IPS-NIHi7 (cell line): Measurements from ENCODE around the gene ZNF787.
"Not testable (repeated sequence)": the region's sequence is repeated elsewhere in the genome, so short reads cannot be mapped to it uniquely, and the experiment has no call there.

Experiments
- DNase-seq: peaks from one replicate; pipeline ENCODE4 v3.0.0; 2012; ENCODE audit warnings: mixed read lengths; ENCODE audit errors: extremely low spot score

The ZNF787 gene

DNA sequence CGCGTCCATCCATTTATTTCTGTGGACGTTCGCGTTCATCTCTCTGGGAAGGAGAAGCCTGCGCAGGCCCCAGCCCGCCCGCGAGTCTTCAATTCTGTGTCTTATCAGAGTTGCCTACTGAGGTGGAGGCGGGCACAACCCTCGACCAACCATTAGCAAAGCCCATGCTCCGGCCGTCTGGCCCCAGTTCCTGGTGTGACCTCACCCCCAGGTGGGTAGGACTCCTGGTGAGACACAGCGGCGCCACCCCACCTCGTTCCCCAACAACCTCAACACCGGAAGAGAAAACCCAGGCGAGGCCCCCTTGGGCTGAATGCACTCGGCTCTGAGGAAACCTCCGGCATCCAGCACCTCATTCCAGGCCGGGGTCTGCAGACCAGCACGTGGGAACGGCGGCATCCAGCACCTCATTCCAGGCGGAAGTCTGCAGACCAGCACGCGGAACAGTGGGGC lies 14.7 kb downstream of the ZNF787 start:
- no peak for DNase-seq

DNA sequence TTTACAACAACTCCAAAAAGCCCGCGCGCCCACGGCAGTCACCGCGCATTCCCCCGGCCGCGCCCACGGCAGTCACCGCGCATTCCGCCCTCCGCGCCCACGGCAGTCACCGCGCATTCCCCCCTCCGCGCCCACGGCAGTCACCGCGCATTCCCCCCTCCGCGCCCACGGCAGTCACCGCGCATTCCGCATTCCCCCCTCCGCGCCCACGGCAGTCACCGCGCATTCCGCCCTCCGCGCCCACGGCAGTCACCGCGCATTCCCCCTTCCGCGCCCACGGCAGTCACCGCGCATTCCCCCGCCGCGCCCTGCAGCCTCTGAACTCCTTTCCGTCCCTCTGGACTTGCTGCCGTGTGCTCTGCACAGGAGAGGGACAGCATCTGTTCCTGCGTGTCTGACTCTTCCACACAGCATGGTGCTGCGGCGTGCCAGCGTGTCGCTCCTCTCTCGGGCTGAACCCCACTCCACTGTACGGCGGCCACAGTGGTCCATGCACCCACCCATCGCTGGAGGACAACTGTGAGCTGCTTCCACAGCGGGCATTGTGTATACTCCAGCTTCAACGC lies 15.2 kb downstream of the ZNF787 start:
- DNase-seq = not testable (repeated sequence)

DNA sequence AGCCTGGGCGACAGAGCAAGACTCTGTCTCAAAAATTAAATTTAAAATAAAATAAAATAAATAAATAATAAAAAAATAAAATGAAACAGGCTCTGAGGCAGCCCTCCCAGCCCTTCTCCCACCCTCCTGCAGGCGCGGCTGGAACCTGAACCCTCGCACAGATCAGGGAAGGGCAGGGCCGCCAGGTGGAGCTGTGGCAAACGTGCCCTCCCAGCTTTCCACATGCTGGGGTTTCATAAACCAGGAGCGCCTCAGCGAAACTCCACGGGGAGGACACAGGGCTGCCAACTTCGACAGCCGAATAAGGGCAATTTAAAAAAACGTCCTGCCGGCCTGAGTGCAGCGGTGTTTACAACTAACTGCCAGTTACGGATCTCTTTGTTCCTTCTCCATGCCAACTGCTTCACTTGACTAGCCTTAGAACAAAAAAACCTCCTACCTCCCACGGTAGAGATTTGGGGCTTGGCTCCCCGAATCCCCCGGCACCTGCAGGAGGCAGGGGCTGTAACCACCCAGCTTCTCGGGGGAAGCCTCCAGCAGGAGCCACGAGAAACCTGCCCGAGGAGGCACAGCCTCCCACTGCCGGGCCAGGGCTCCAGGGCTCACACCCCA lies 15.9 kb downstream of the ZNF787 start:
- peak; percentile 83 for DNase-seq

DNA sequence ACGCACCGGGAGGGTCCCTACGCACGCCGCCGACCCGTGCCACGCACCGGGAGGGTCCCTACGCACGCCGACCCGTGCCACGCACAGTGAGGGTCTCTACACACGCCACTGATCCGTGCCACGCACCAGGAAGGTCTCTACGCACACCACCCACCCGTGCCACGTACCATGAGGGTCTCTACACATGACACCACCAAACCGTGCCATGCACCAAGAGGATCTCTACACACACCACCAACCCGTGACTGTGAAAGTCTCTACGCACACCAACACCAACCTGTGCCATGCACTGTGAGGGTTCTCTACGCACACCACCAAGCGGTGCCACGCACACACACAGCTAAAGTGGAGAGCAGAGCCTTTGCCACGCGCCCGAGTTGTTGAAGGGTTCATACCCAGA lies 16.7 kb downstream of the ZNF787 start:
- DNase-seq = no peak

DNA sequence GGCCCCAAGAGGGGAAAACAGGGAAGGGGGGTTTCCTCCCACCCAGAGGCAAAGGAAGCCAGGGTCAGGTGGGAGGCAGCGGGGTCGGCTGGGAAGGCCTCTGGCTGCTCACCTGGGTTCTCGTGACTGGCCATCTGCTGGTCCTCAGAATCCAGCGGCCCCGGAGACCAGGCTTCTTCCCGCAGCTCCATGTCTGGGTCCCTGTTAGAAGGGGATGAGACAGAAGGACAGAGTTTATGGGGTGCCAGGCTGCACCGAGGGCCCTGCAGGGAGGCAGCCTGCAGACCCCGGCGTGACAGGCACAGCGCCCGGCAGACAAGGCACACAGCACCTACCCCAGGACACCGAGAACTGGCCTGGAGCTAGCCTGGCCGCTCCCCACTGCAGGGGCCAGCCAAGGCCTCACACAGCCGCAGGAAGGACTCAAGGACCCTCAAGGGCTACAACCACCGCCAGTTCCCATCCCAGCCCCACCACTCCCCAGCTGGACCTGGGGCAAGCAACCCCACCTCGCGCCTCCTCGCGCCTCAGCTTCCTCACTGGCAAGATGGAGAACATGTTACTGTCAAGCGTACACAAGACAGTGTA lies 18.0 kb downstream of the ZNF787 start:
- DNase-seq = no peak

DNA sequence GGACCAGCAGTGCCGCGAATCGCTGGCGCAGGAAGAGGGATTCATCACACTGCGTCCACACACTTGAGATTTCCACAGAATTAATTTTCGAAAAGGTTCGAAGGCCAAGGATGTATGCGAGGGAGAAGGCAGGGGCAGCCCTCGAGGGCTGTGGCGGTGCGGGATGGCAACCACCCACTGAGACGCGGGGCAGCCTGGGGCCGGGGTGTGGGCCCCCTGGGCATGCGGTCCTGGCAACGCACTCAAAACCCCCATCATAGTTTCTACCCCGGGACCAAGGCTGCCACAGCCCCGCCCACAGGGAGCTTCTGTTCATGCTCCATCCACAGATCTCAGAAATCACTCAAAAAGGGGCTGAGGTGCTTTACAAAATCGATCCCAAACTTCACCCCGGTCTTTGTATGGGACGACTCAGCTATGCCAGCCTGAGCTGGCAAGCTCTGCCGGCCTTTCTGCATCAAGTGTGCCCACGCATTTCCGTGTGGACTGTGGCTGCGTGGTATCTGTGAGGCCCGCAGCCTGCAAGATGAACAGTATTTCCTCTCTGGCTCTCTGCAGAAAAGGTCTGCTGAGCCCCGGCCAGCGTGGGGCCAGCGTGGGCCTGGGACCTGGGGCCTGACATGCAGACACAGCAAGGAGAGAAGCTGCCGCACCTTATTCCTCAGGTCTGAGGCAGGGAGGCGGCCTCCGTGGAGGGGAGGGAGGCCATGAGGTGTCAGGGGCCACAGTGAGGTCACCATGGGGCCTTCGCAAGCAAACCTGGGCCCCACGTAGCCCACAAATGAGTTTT lies 19.2 kb downstream of the ZNF787 start:
- DNase-seq = no peak

DNA sequence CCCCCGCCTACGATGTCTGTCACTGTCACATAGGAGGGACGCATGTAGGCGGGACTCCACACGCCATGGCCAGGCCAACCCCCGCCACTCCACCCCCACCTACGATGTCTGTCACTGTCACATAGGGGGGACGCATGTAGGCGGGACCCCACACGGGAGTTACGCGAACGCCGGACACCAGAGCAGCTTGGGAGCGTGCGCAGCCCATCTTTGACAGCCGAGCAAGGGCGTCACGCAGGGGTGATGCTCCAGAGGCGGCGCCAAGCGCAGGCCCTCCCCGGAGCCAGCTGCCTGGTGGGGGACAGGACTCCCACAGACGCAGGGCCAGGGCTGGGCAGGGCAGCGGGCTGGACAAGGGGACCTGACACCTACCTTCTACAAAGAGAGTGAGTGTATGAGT lies 20.0 kb downstream of the ZNF787 start:
- no peak for DNase-seq

DNA sequence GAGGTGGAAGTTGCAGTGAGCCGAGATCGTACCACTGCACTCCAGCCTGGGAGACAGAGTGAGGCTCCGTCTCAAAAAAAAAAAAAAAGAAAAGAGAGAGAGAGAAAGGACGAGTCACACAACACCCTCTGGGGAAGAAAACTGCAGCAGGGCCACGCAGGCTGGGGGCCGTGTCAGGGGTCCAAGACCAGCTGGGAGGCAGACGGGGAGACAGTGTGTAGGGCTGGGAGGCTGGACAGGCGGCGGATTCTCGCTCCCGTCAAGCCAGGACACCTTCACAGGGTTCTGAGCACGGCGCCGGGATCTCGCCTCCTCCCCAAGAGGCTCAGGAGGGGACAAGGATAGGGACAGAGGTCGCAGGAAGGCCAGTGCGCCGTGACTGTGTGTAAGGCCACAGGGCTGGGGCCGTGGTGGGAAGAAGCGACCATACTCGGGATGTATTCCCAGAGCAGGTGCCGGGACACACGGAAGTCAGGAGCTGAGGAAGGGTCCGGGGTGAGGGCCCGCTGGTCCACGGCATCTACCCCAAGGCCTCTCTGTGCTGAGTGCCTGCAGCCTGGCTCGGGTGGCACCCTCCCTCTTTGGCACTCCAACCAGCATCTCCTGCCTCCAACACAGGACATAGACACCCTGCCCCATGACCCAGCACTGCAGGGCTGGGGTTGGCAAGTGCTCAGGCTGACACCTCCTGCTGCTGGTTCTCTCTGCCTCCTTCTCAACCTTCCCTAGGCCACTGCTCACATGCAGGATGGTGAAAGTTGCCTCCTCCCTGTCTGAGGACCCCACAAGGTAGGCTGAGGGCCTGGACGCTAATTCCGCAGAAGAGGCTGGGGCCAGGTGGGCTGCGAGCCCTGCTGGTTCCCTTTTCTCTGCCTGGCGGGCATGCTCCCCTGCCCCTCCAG lies 21.2 kb downstream of the ZNF787 start:
- no peak for DNase-seq

DNA sequence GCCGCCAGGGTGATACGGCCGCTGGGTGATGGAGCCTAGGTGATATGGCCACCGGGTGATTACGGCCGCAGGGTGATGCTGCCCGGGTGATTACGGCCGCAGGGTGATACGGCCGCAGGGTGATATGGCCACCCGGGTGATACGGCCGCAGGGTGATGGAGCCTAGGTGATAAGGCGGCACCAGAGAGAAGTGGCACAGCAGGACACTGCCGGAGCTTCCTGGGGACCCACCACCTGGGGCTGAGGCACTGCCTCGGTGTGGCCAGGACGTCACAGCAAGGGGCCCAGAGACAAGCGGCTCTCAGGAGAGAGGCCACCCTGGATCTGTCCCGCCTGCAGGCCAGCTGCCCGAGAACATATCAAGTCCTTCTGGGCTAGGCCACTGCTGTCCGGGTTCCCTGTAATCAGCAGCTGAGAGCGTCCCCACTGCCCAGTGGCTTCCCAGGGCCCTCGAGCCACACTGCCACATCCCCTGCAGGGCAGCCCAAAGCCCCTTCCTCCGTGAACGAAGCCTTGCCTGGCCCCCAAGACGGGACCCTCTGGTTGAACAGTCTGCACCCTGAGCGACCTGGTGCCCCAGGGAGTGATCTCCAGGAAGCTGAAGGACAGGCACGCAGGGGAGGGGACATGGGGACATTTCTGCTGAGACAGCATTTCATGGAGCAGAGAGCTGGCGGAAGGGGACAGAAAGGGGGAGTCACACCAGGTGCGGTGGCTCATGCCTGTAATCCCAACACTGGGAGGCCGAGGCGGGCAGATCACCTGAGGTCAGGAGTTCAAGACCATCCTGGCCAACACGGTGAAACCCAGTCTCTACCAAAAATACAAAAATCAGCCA lies 22.1 kb downstream of the ZNF787 start:
- no peak for DNase-seq

DNA sequence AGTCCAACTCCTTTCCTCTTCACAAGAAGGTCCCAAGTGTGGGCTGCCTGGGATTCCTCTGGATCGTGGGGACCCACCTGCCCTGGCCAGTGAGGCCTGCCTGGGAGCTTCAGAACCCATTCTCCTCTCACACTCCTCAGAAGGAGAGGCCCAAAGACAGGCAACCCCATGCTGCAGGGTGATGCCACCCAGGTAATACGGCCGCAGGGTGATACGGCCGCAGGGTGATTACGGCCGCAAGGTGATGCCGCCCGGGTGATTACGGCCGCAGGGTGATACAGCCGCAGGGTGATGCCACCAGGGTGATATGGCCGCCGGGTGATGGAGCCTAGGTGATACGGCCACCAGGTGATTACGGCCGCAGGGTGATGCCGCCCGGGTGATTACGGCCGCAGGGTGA lies 22.9 kb downstream of the ZNF787 start:
- not testable (repeated sequence) for DNase-seq

DNA sequence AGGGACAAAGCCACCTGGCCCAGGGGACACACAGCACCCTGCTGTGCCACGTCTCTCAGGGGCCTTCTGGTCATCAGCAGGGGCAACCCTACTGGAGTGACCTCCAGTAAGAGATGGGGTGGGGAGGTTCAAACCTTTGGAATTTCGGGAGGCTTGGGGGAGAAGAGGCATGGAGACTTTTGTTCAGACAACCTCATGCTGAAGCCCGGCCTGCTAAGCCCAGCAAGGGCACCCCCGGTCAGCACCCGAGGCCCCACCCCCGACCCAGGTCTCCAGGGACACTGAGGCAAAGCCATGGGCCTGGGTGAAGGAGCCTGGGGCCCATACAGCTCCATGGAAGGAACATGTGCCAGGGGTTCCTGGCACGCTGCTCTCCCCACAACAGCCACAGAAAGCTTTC lies 23.3 kb downstream of the ZNF787 start:
- DNase-seq = no peak

DNA sequence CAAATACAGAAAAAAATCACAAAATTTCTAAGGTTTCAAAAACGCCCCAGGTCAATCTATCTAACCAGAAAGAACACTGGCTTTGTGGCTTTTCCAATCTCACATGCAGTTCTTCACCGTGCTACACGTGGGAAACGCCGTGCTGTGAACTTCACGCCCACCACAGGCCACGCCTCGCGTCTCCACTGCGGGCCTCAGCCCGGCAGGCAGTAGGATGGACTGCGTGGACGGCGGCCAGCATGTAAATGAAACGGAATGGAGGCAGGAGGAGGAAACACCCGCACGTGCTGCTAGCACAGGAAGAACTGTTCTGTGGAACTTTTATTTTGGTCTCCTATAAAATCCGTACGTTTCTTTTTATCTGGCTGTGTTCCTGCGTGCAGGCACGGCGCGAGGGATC lies 23.8 kb downstream of the ZNF787 start:
- no peak for DNase-seq

DNA sequence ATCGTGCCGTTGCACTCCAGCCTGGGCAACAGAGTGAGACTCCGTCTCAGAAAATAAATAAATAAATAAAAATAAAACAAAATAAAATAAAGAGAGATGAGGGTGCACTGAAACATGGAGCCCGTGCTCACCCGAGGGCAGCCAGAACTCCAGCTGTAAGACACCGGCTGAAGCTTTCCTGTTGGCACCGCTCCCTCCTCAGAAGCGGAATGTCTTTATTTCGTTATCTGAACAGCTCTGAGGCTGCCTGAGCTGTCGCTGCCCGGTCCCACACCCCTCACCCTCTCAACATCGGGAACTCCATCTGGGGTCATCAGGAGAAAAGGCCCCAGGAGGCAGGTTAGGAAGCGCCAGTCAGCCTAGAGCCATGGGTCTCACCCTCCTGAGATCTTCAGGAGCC lies 24.4 kb downstream of the ZNF787 start:
- no peak for DNase-seq

DNA sequence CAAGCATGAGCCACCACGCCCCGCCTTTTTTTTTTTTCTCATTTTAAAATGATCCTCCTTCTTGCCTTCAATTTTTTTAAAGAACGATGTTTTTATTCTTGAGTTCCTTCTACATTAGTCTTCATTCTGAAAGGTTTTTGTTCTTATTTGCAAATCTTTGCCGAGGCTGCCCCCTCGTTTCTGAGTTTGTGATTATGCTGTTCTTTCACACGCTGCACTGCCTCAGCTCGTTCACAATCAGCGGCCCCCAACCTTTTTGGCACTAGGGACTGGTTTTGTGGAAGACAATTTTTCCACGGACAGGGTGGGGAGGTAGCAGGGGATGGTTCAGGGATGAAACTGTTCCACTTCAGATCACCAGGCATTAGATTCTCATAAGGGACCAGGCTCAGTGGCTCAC lies 26.6 kb downstream of the ZNF787 start:
- no peak for DNase-seq

DNA sequence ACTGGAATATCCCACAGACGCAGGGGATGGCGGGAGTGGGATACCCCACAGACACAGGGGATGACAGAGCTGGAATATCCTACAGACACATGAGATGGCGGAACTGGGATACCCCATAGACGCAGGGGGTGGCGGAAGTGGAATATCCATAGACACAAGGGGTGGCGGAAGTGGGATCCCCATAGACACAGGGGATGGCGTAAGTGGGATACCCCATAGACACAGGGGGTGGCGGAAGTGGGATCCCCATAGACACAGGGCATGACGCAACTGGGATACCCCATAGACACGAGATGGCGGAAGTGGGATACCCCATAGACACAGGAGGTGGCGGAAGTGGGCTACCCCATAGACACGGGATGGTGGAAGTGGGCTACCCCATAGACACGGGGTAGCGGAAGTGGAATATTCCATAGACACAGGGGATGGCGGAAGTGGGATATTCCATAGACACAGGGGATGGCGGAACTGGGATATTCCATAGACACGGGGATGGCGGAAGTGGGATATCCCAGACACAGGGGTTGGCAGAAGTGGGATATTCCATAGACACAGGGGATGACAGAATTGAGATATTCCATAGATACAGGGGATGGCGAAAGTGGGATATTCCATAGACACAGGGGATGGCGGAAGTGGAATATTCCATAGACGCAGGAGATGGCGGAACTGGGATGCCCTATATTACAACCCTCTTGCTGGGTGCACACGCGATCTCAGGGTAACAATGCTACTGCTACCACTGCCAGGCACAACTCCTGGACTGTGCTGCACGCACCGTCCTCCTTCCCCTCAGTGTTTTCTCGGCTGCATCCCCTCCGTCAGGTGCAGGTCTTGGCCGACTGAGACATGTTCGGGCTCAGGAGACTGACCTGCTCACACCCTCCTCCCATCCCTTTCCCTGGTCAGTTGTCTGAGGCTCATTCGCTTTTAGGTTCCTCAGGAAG lies 28.1 kb downstream of the ZNF787 start:
- no peak for DNase-seq

DNA sequence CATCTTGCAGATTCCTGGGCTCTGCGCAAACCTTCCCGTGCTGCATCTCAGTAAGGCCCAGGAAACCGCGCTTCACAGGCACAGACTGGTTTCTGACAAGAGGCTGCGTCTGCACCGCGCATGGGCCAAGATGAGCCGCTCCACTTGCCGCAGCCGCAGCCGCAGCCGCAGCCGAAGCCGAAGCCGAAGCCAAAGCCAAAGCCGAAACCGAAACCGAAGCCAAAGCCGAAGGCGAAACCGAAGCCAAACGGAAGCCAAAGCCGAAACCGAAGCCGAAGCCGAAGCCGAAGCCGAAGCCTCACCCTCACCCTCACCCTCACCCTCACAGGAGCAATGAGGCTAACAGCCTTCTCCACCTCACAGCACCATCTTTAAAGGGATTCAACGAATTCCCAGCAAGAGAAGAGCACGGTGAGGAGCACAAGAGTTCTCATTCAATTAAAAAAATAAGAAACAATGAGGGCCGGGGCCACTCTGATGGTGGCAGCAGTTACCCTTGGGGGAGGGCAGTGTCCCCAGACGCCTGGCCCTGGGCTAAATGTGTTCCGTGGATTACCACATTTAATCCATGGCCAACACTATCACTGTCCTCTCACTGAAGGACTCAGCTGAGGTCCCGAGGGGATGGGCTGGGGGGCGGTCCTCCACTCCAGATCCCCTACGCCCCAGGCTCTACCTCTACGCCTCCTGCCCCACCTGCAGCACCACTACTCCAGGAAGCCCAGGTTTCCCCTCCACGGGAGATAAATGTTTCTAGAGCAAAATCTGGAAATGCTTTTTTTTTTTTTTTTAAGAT lies 29.1 kb downstream of the ZNF787 start:
- DNase-seq = no peak

DNA sequence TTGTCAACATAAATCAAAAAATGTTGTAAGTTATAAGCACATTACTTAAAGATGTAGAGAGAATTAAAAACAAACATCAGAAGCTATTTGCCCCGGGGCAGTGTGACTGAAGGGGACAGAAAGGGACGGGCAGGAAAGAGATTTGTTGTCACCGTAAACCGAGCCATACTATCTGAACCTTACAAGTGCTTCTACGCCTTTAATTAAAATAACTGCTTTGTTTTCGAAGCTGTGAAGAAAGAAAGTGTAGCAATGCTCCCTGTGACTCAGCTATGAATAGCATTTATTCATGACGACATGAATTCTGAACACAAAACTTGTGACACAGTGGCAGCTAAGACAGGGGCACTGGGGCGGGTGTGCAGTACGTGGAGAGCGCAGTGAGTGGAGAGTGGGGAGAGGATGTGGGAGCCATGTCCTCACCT lies 30.0 kb downstream of the ZNF787 start:
- DNase-seq = no peak

DNA sequence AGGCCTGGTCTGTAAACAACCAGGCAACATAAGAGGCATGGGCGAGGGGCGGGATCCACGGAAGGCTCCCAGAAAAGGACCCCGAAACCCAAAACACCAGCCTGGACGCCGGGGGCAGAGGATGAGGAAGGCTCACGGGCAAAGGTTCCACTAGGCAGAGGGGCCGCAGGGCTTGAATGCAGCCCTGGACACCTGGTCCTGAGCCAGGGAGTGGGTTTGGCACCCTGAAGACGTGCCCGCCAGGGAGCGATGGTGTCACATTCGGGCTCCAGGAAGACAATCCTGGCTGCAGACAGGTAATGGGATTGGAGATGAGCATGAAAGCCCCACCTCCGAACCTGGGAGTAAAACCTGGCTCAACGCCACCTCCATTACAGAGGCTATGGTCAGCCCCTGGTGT lies 31.8 kb downstream of the ZNF787 start:
- no peak for DNase-seq
